ENCODE data around the gene ADAT2. TPM values are rescaled to one million over a fixed set of nuclear protein-coding genes. Genes with fewer than 3 reads are reported as not detected.

The ADAT2 gene
- total and polyA plus RNA-seq, 2 of the 13 experiments (the other 11 are each of a cell fraction or from before 2014, with no cell fraction given) = 10.5 to 18.3 TPM

DNA sequence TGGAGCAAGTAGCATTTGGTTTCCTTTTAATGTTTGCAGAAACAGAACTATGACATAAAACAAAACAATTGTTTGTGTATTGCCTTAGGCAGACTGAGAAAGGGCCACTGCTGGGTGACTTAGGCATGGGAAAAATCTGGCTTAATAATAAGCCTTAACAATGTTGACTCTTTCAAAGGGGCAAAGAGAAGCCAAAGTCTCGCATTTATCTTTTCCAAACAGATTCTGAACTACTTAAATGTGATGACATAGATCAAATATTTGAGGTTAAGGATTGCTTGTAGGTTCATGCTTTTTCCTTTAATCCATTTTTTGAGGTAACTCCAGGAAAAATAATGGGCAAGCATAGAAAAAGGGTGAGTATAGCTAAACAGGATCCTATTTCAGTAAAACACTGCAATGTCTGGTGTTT lies 39.6 kb downstream of the ADAT2 start (continued):
- no peak for TF ChIP-seq ZNF10 (CRISPR knock-in tag; IDR thresholded peaks at IDR 0.05; ENCODE audit: borderline replicate concordance, low read depth)
- TF ChIP-seq, protein P1, sequence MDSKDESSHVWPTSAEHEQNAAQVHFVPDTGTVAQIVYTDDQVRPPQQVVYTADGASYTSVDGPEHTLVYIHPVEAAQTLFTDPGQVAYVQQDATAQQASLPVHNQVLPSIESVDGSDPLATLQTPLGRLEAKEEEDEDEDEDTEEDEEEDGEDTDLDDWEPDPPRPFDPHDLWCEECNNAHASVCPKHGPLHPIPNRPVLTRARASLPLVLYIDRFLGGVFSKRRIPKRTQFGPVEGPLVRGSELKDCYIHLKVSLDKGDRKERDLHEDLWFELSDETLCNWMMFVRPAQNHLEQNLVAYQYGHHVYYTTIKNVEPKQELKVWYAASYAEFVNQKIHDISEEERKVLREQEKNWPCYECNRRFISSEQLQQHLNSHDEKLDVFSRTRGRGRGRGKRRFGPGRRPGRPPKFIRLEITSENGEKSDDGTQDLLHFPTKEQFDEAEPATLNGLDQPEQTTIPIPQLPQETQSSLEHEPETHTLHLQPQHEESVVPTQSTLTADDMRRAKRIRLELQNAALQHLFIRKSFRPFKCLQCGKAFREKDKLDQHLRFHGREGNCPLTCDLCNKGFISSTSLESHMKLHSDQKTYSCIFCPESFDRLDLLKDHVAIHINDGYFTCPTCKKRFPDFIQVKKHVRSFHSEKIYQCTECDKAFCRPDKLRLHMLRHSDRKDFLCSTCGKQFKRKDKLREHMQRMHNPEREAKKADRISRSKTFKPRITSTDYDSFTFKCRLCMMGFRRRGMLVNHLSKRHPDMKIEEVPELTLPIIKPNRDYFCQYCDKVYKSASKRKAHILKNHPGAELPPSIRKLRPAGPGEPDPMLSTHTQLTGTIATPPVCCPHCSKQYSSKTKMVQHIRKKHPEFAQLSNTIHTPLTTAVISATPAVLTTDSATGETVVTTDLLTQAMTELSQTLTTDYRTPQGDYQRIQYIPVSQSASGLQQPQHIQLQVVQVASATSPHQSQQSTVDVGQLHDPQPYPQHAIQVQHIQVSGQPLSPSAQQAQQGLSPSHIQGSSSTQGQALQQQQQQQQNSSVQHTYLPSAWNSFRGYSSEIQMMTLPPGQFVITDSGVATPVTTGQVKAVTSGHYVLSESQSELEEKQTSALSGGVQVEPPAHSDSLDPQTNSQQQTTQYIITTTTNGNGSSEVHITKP (CRISPR knock-in tag; IDR thresholded peaks at IDR 0.05; ENCODE audit: low read depth) = no peak
- peak; percentile 90 for TF ChIP-seq NFIC (IDR thresholded peaks at IDR 0.05; ENCODE audit: low read length)
- TF ChIP-seq ZMAT3 (CRISPR knock-in tag; conservative IDR thresholded peaks at IDR 0.05) = no peak
- TF ChIP-seq MYC (CRISPR knock-in tag; IDR thresholded peaks at IDR 0.05; ENCODE audit: borderline replicate concordance) = no peak
- TF ChIP-seq, protein P2, sequence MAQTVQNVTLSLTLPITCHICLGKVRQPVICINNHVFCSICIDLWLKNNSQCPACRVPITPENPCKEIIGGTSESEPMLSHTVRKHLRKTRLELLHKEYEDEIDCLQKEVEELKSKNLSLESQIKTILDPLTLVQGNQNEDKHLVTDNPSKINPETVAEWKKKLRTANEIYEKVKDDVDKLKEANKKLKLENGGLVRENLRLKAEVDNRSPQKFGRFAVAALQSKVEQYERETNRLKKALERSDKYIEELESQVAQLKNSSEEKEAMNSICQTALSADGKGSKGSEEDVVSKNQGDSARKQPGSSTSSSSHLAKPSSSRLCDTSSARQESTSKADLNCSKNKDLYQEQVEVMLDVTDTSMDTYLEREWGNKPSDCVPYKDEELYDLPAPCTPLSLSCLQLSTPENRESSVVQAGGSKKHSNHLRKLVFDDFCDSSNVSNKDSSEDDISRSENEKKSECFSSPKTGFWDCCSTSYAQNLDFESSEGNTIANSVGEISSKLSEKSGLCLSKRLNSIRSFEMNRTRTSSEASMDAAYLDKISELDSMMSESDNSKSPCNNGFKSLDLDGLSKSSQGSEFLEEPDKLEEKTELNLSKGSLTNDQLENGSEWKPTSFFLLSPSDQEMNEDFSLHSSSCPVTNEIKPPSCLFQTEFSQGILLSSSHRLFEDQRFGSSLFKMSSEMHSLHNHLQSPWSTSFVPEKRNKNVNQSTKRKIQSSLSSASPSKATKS (CRISPR knock-in tag; IDR thresholded peaks at IDR 0.05) = no peak
- TF ChIP-seq KDM5B (CRISPR knock-in tag; IDR thresholded peaks at IDR 0.05; ENCODE audit: borderline replicate concordance) = no peak
- no peak for TF ChIP-seq NFIB (CRISPR knock-in tag; IDR thresholded peaks at IDR 0.05; ENCODE audit: borderline replicate concordance)
- TF ChIP-seq ZNF878 (CRISPR knock-in tag; IDR thresholded peaks at IDR 0.05) = no peak; the same call in 1 of the 2 replicates
- no peak for TF ChIP-seq ZBTB8A (CRISPR knock-in tag; IDR thresholded peaks at IDR 0.05; ENCODE audit: borderline replicate concordance, low read depth)
- TF ChIP-seq, protein P3, sequence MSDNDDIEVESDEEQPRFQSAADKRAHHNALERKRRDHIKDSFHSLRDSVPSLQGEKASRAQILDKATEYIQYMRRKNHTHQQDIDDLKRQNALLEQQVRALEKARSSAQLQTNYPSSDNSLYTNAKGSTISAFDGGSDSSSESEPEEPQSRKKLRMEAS (IDR thresholded peaks at IDR 0.05) = no peak
- TF ChIP-seq ZNF34 (CRISPR knock-in tag; IDR thresholded peaks at IDR 0.05; ENCODE audit: borderline replicate concordance) = no peak
- no peak for TF ChIP-seq ZNF747 (CRISPR knock-in tag; IDR thresholded peaks at IDR 0.05; ENCODE audit: borderline replicate concordance)
- TF ChIP-seq TCF7 (IDR thresholded peaks at IDR 0.05; ENCODE audit: low read depth) = peak; percentile 90
- no peak for TF ChIP-seq ZNF619 (CRISPR knock-in tag; IDR thresholded peaks at IDR 0.05)
- peak; percentile 93 for TF ChIP-seq FOXA3 (CRISPR knock-in tag; IDR thresholded peaks at IDR 0.05)
- TF ChIP-seq HIVEP1 (CRISPR knock-in tag; IDR thresholded peaks at IDR 0.05) = no peak
- no peak for TF ChIP-seq ZNF761 (CRISPR knock-in tag; conservative IDR thresholded peaks at IDR 0.05)
- no peak for TF ChIP-seq EHMT2 (IDR thresholded peaks at IDR 0.05; ENCODE audit: borderline replicate concordance, low read depth, low read length)
- TF ChIP-seq EED (CRISPR knock-in tag; IDR thresholded peaks at IDR 0.05) = no peak
- TF ChIP-seq ZNF672 (CRISPR knock-in tag; IDR thresholded peaks at IDR 0.05) = no peak
- TF ChIP-seq TOPORS (CRISPR knock-in tag; IDR thresholded peaks at IDR 0.05) = no peak
- TF ChIP-seq, protein P4, sequence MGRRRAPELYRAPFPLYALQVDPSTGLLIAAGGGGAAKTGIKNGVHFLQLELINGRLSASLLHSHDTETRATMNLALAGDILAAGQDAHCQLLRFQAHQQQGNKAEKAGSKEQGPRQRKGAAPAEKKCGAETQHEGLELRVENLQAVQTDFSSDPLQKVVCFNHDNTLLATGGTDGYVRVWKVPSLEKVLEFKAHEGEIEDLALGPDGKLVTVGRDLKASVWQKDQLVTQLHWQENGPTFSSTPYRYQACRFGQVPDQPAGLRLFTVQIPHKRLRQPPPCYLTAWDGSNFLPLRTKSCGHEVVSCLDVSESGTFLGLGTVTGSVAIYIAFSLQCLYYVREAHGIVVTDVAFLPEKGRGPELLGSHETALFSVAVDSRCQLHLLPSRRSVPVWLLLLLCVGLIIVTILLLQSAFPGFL (CRISPR knock-in tag; IDR thresholded peaks at IDR 0.05) = no peak
- TF ChIP-seq PHF21A (CRISPR knock-in tag; IDR thresholded peaks at IDR 0.05) = no peak
- TF ChIP-seq ZNF567 (CRISPR knock-in tag; IDR thresholded peaks at IDR 0.05; ENCODE audit: borderline replicate concordance) = no peak
